Liver (tissue), 9 donors: ENCODE results near the gene CCDC158. TPM values are rescaled to one million over a fixed set of nuclear protein-coding genes. Genes with fewer than 3 reads are reported as not detected.

Experiments
- DNase-seq: peaks from one replicate; pipeline ENCODE4 v3.0.0-alpha.2; 2017; ENCODE audit warnings: low spot score
- H3K27ac ChIP-seq, 2 donors: one replicate each; pipeline ENCODE4 v1.7.0; 2013; ENCODE audit warnings: inconsistent platforms in 2 of 2, low read length in 2 of 2, control low read depth in 1 of 2, low read depth in 1 of 2, mild to moderate bottlenecking in 1 of 2
- H3K27me3 ChIP-seq, 4 donors: one replicate each; pipeline versions ENCODE4 v1.6.1 to v1.7.0; 2013; ENCODE audit warnings: low read length in 3 of 4, inconsistent platforms in 1 of 4, mild to moderate bottlenecking in 1 of 4, moderate library complexity in 1 of 4; ENCODE audit not compliant: control insufficient read depth in 4 of 4, insufficient read depth in 4 of 4
- H3K36me3 ChIP-seq, 4 donors: one replicate each; pipeline versions ENCODE4 v1.6.1 to v1.7.0; 2013; ENCODE audit warnings: low read length in 3 of 4, mild to moderate bottlenecking in 3 of 4, low read depth in 1 of 4, moderate library complexity in 1 of 4; ENCODE audit not compliant: control insufficient read depth in 4 of 4, insufficient read depth in 3 of 4
- H3K4me1 ChIP-seq, 4 donors: one replicate each; pipeline versions ENCODE4 v1.6.1 to v1.7.0; 2013; ENCODE audit warnings: low read length in 3 of 4, mild to moderate bottlenecking in 3 of 4, moderate library complexity in 1 of 4; ENCODE audit not compliant: control insufficient read depth in 4 of 4, insufficient read depth in 4 of 4
- H3K4me3 ChIP-seq, 3 donors: one replicate each; pipeline versions ENCODE4 v1.6.1 to v1.7.0; 2013; ENCODE audit warnings: low read length in 3 of 3, control low read depth in 1 of 3, low read depth in 1 of 3, mild to moderate bottlenecking in 1 of 3
- H3K9ac ChIP-seq, 2 donors: one replicate each; pipeline ENCODE4 v1.7.0; 2013; ENCODE audit warnings: low read length in 2 of 2, mild to moderate bottlenecking in 2 of 2, moderate library complexity in 2 of 2, control low read depth in 1 of 2, low read depth in 1 of 2
- H3K9me3 ChIP-seq, 4 donors: one replicate each; pipeline versions ENCODE4 v1.6.1 to v1.7.0; 2013; ENCODE audit warnings: low read length in 3 of 4; ENCODE audit not compliant: control insufficient read depth in 4 of 4
- ATF3 ChIP-seq: IDR thresholded peaks from 2 replicates; pipeline ENCODE4 v1.6.1; 2016; ENCODE audit warnings: antibody characterized with exemption
- FOXA2 ChIP-seq: IDR thresholded peaks from 2 replicates; pipeline ENCODE4 v1.6.1; 2016; ENCODE audit warnings: antibody characterized with exemption
- GABPA ChIP-seq, 2 donors: IDR thresholded peaks in 1 of 2; conservative IDR thresholded peaks in 1 of 2; 2 replicates each; pipeline ENCODE4 v1.6.1; 2016; ENCODE audit warnings: antibody characterized with exemption in 2 of 2, mild to moderate bottlenecking in 1 of 2, moderate library complexity in 1 of 2
- HNF4A ChIP-seq, 2 donors: conservative IDR thresholded peaks; 2 replicates each; pipeline ENCODE4 v1.6.1; 2016; ENCODE audit warnings: antibody characterized with exemption in 2 of 2, mild to moderate bottlenecking in 2 of 2
- JUND ChIP-seq, 2 donors: IDR thresholded peaks; 2 replicates each; pipeline ENCODE4 v1.6.1; 2016; ENCODE audit warnings: antibody characterized with exemption in 2 of 2
- NR2F2 ChIP-seq: IDR thresholded peaks from 2 replicates; pipeline ENCODE4 v1.6.1; 2016; ENCODE audit warnings: antibody characterized with exemption
- RAD21 ChIP-seq, 2 donors: IDR thresholded peaks; 2 replicates each; pipeline ENCODE4 v1.6.1; 2016; ENCODE audit warnings: antibody characterized with exemption in 2 of 2, mild to moderate bottlenecking in 2 of 2
- REST ChIP-seq: IDR thresholded peaks from 2 replicates; pipeline ENCODE4 v1.6.1; 2016; ENCODE audit warnings: antibody characterized with exemption, mild to moderate bottlenecking
- RXRA ChIP-seq, 2 donors: IDR thresholded peaks; 2 replicates each; pipeline ENCODE4 v1.6.1; 2017 to 2018; ENCODE audit warnings: antibody characterized with exemption in 2 of 2, mild to moderate bottlenecking in 1 of 2
- SP1 ChIP-seq: IDR thresholded peaks from 2 replicates; pipeline ENCODE4 v1.6.1; 2018; ENCODE audit warnings: antibody characterized with exemption, mild to moderate bottlenecking
- YY1 ChIP-seq: IDR thresholded peaks from 2 replicates; pipeline ENCODE4 v1.6.1; 2016; ENCODE audit warnings: antibody characterized with exemption, mild to moderate bottlenecking
- WGBS: extraction: QIAGEN DNeasy Blood & Tissue Kit; methylation state at CpG from one replicate; pipeline ENCODE4 v1.1.7; 2013; 5-methylcytosine and 5-hydroxymethylcytosine counted together
- polyA plus RNA-seq, 2 donors: library from polyadenylated mRNA; stranded (reverse) in 1 of 2; unstranded in 1 of 2; fragments of 200-250 nt in 1 of 2; fragments of >200 nt in 1 of 2; fragmentation: Nextera tagmentation in 1 of 2; extraction: Ambion mirVana in 1 of 2; gene quantifications; one replicate each; pipeline versions ENCODE4 v1.2.1 to v1.2.3, GENCODE V29; 2013 to 2015
- total RNA-seq, 2 donors: library from RNA; depleted of rRNA; stranded (reverse); fragments of >200 nt; gene quantifications; one replicate each; pipeline ENCODE4 v1.2.3, GENCODE V29; 2014
- TF ChIP-seq, protein P1 (sequence below): IDR thresholded peaks from 2 replicates; pipeline ENCODE4 v1.6.1; 2016; ENCODE audit warnings: antibody characterized with exemption
- TF ChIP-seq, protein P2 (sequence below): fragments of 150-350 bp; IDR thresholded peaks from 2 replicates; pipeline ENCODE4 v1.5.1; 2017; ENCODE audit warnings: improper control_type of control experiment, low read depth, low read length; ENCODE audit not compliant: missing input control
- donor health status: healthy.
- donor health status: healthy.
- donor health status: healthy.
- donor health status: healthy.
- donor health status: healthy.

CCDC158 gene
- total and polyA plus RNA-seq, 4 donors: 0.28 to 4.0 (median 1.1) TPM

DNA sequence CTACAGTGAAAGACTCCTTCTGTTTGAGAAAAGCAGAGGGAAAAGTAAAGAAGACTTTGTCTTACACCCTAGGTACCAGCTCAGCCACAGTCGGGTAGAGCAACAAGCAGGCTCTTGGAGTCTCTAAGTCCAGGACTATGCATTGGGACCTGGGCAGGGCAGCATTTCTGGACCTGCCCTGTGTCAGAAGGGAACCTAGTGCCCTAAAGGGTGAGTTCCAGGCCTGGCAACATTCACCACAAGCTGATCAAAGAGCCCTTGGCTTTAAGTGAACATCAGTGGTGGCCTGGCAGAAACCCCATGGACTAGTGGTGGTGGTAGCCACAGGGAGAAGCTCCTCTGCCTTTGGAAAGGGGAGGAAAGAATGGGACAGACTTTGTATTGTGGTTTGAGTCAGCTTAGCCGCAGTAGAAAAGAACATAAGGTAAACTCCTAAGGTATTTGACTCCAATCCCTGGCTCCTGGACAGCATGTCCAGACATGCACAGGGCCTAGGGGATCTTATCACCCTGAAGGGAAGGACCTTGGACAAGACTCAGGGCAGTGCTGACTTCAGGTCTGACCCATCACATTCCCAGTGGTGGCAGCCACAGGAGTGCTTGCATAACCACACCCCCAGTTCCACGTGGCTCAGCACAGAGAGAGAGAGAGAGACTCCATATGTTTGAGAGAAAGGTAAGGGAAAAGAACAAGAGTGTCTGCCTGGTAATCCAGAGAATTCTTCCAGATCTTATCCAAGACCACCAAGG, 32.6 kb downstream of the CCDC158 start:
- no peaks in the 10 kb centered on the region for H3K36me3 ChIP-seq
- TF ChIP-seq GABPA (IDR thresholded peaks at IDR 0.05 in 1 of 2, conservative IDR thresholded peaks at IDR 0.05 in 1 of 2): no peak
- TF ChIP-seq, protein P1, sequence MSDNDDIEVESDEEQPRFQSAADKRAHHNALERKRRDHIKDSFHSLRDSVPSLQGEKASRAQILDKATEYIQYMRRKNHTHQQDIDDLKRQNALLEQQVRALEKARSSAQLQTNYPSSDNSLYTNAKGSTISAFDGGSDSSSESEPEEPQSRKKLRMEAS: no peak
- TF ChIP-seq FOXA2: no peak
- TF ChIP-seq JUND (IDR thresholded peaks at IDR 0.05): no peak
- TF ChIP-seq RXRA (IDR thresholded peaks at IDR 0.05): no peak
- no peak for DNase-seq
- WGBS: 68% methylated on average over 3 of the region's 3 CpGs
- no peak overlapping the region for H3K27ac ChIP-seq
- no peak overlapping the region for H3K9ac ChIP-seq
- H3K27me3 ChIP-seq: no peaks in the 10 kb centered on the region
- H3K4me3 ChIP-seq: no peak overlapping the region
- peaks cover 0 to 10% (median 4%) of the 10 kb centered on the region in 4 donors for H3K4me1 ChIP-seq
- H3K9me3 ChIP-seq: no peaks in the 10 kb centered on the region

DNA sequence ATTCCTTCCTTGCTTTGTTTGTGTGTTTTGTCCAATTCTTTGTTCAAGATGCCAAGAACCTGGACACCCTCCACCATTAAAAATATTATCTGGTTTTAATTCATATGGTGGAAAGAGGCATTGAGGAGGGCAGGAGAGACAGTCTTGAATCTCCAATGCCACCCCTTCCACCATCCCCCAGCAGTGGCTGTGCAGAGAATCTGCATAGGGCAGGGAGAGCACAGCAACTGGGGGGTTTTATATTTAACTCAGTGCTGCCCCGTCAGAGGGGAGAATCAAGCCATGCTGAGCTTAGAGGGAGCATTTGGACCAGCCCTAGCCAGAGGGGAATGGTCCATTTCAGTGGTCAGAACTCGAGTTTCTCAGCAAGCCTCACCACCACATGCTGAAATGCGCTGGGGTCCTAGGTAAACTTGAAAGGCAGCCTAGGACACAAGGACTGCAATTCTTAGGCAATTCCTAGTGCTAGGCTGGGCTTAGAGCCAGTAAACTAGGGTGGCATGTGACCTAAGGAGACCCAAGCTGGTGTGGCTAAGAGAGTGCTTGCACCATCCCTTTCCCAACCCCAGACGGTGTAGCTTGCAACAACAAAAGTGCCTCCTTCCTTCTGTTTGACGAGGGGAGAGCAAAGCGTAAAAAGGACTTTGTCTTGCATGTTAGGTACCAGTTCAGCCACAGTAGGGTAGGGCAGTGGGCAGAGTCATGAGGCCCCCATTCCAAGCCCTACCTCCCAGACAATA, 34.2 kb downstream of the CCDC158 start:
- TF ChIP-seq HNF4A (conservative IDR thresholded peaks at IDR 0.05): peak; percentile 40 to 48
- TF ChIP-seq NR2F2: no peak
- no peak for TF ChIP-seq YY1
- TF ChIP-seq RXRA (IDR thresholded peaks at IDR 0.05): peak; percentile 57 to 61
- TF ChIP-seq FOXA2: peak; percentile 32
- peak in 1 of 2 donors; percentile 37 for TF ChIP-seq RAD21 (IDR thresholded peaks at IDR 0.05)
- no peak for TF ChIP-seq GABPA (IDR thresholded peaks at IDR 0.05 in 1 of 2, conservative IDR thresholded peaks at IDR 0.05 in 1 of 2)
- TF ChIP-seq SP1: no peak
- TF ChIP-seq, protein P1: no peak
- TF ChIP-seq ATF3: peak; percentile 27
- TF ChIP-seq, protein P2, sequence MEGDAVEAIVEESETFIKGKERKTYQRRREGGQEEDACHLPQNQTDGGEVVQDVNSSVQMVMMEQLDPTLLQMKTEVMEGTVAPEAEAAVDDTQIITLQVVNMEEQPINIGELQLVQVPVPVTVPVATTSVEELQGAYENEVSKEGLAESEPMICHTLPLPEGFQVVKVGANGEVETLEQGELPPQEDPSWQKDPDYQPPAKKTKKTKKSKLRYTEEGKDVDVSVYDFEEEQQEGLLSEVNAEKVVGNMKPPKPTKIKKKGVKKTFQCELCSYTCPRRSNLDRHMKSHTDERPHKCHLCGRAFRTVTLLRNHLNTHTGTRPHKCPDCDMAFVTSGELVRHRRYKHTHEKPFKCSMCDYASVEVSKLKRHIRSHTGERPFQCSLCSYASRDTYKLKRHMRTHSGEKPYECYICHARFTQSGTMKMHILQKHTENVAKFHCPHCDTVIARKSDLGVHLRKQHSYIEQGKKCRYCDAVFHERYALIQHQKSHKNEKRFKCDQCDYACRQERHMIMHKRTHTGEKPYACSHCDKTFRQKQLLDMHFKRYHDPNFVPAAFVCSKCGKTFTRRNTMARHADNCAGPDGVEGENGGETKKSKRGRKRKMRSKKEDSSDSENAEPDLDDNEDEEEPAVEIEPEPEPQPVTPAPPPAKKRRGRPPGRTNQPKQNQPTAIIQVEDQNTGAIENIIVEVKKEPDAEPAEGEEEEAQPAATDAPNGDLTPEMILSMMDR: no peak
- H3K4me3 ChIP-seq: no peak overlapping the region
- no peak for DNase-seq
- no peak overlapping the region for H3K9ac ChIP-seq
- WGBS: 51% methylated on average over 6 of the region's 6 CpGs
- H3K36me3 ChIP-seq: no peaks in the 10 kb centered on the region
- H3K27me3 ChIP-seq: no peaks in the 10 kb centered on the region
- no peaks in the 10 kb centered on the region for H3K9me3 ChIP-seq
- peaks cover 0 to 10% (median 4%) of the 10 kb centered on the region in 4 donors for H3K4me1 ChIP-seq
- H3K27ac ChIP-seq: no peak overlapping the region

- Histone ChIP-seq H3K4me3 (no peak overlapping the region), H3K9ac (no peak overlapping the region), H3K27ac (no peak overlapping the region), H3K9me3 (no peaks in the 10 kb centered on the region), H3K27me3 (no peaks in the 10 kb centered on the region), H3K4me1 (peaks cover 0 to 10% (median 4%) of the 10 kb centered on the region in 4 donors), H3K36me3 (no peaks in the 10 kb centered on the region)
- no peak for DNase-seq
- 95% methylated on average over 6 of the region's 6 CpGs for WGBS
- no peak for TF ChIP-seq YY1
- TF ChIP-seq JUND (IDR thresholded peaks at IDR 0.05): no peak
- TF ChIP-seq HNF4A (conservative IDR thresholded peaks at IDR 0.05): no peak
- no peak for TF ChIP-seq REST
- TF ChIP-seq ATF3: no peak
- TF ChIP-seq GABPA (IDR thresholded peaks at IDR 0.05 in 1 of 2, conservative IDR thresholded peaks at IDR 0.05 in 1 of 2): no peak
- TF ChIP-seq, protein P2: no peak
- no peak for TF ChIP-seq SP1
- no peak for TF ChIP-seq RAD21 (IDR thresholded peaks at IDR 0.05)
Measured at GRCh38 chr4:76385974-76386373, 35.0 kb downstream of the CCDC158 start.
